OCI-LY1 (cell line): ENCODE measurements around the gene SLC1A3.

Experiments
- H2AFZ ChIP-seq: fragments of 200-600 bp; sonication (generic), shearing (Covaris generic); 2 replicates; pipeline ENCODE4 v1.6.0; 2014; ENCODE audit warnings: antibody characterized with exemption, mild to moderate bottlenecking, low read length
- H3F3A ChIP-seq: fragments of 200-600 bp; sonication (generic), shearing (Covaris generic); 2 replicates; pipeline ENCODE4 v1.6.0; 2014; ENCODE audit warnings: mild to moderate bottlenecking, antibody characterized with exemption, low read length, moderate library complexity; ENCODE audit not compliant: insufficient read depth
- H3K27ac ChIP-seq: fragments of 200-600 bp; sonication (generic); 2 replicates; pipeline ENCODE4 v1.5.1; 2014; ENCODE audit warnings: low read length, mixed run types, mild to moderate bottlenecking, low read depth; ENCODE audit not compliant: poor library complexity, severe bottlenecking
- H3K27me3 ChIP-seq: fragments of 200-600 bp; sonication (generic); 2 replicates; pipeline ENCODE4 v1.6.0; 2014; ENCODE audit warnings: antibody characterized with exemption, mild to moderate bottlenecking, low read length, moderate library complexity; ENCODE audit not compliant: insufficient read depth
- H3K36me3 ChIP-seq: fragments of 200-600 bp; sonication (generic); 2 replicates; pipeline ENCODE4 v1.6.1; 2014; ENCODE audit warnings: mild to moderate bottlenecking, antibody characterized with exemption, low read length, moderate library complexity, mixed read lengths; ENCODE audit not compliant: insufficient read depth
- H3K4me1 ChIP-seq: fragments of 200-600 bp; sonication (generic); 2 replicates; pipeline ENCODE4 v1.5.1; 2014; ENCODE audit warnings: mild to moderate bottlenecking, low read length, moderate library complexity; ENCODE audit not compliant: insufficient read depth, severe bottlenecking
- H3K4me2 ChIP-seq: fragments of 200-600 bp; sonication (generic), shearing (Covaris generic); 2 replicates; pipeline ENCODE4 v1.6.1; 2014; ENCODE audit warnings: low read length
- H3K4me3 ChIP-seq: fragments of 200-600 bp; sonication (generic); 2 replicates; pipeline ENCODE4 v1.5.1; 2014; ENCODE audit warnings: low read length, low read depth, mild to moderate bottlenecking, mixed read lengths; ENCODE audit not compliant: poor library complexity, severe bottlenecking
- H3K79me2 ChIP-seq: fragments of 200-600 bp; shearing (Covaris generic); 2 replicates; pipeline ENCODE4 v1.6.1; 2016; ENCODE audit warnings: mixed run types, low read length, mixed read lengths; ENCODE audit not compliant: insufficient read depth
- H3K9ac ChIP-seq: fragments of 200-600 bp; sonication (generic), shearing (Covaris generic); 2 replicates; pipeline ENCODE4 v1.6.1; 2014; ENCODE audit warnings: mild to moderate bottlenecking, low read length, mixed read lengths
- H3K9me2 ChIP-seq: fragments of 200-600 bp; sonication (generic), shearing (Covaris generic); 2 replicates; pipeline ENCODE4 v1.6.1; 2014; ENCODE audit warnings: low read depth, mild to moderate bottlenecking, low read length, mixed read lengths
- H3K9me3 ChIP-seq: fragments of 200-600 bp; shearing (Covaris generic); 2 replicates; pipeline ENCODE4 v1.6.1; 2014; ENCODE audit warnings: low read length, mixed read lengths
- H4K20me1 ChIP-seq: fragments of 200-600 bp; sonication (generic), shearing (Covaris generic); 2 replicates; pipeline ENCODE4 v1.6.0; 2016; ENCODE audit warnings: mild to moderate bottlenecking, low read length; ENCODE audit not compliant: insufficient read depth
- EZH2 ChIP-seq: fragments of 200-600 bp; sonication (generic), shearing (Covaris generic); IDR thresholded peaks from 2 replicates; pipeline ENCODE4 v1.8.0; 2017; ENCODE audit warnings: borderline replicate concordance, mixed run types, mild to moderate bottlenecking, antibody characterized with exemption, low read length, moderate library complexity, mixed read lengths
- TF ChIP-seq, protein P1 (sequence below): fragments of 200-600 bp; sonication (generic), shearing (Covaris generic); IDR thresholded peaks from 2 replicates; pipeline ENCODE4 v1.5.1; 2017; ENCODE audit warnings: mild to moderate bottlenecking, antibody characterized with exemption, low read length, moderate library complexity, mixed read lengths

The SLC1A3 gene

DNA sequence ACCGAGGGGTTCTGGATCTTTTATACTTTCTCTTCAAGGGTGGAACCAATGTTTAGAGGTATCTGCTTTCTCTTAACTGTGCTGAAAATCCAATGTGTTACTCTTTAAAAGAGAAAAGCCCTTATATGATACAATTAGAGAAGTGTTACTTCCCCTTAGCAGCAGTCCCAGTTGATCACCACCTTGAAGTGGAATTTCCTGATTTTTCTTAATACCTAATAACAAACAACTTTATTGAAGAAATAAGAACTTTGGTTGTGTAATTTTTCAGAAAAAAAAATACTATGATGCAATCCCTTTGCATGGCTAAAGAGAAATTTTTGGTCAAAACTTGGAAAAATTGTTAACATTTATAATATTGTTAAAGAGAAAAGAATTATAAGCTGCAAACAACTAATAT is 24.7 kb downstream of the SLC1A3 start:
- TF ChIP-seq, protein P1, sequence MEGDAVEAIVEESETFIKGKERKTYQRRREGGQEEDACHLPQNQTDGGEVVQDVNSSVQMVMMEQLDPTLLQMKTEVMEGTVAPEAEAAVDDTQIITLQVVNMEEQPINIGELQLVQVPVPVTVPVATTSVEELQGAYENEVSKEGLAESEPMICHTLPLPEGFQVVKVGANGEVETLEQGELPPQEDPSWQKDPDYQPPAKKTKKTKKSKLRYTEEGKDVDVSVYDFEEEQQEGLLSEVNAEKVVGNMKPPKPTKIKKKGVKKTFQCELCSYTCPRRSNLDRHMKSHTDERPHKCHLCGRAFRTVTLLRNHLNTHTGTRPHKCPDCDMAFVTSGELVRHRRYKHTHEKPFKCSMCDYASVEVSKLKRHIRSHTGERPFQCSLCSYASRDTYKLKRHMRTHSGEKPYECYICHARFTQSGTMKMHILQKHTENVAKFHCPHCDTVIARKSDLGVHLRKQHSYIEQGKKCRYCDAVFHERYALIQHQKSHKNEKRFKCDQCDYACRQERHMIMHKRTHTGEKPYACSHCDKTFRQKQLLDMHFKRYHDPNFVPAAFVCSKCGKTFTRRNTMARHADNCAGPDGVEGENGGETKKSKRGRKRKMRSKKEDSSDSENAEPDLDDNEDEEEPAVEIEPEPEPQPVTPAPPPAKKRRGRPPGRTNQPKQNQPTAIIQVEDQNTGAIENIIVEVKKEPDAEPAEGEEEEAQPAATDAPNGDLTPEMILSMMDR: no peak
- TF ChIP-seq EZH2: no peak
- H2AFZ ChIP-seq: no peak overlapping the region
- no peak overlapping the region for H3K9ac ChIP-seq
- no peaks in the 10 kb centered on the region for H3K9me2 ChIP-seq
- no peak overlapping the region for H3K4me2 ChIP-seq
- H3K9me3 ChIP-seq: no peaks in the 10 kb centered on the region
- no peaks in the 10 kb centered on the region for H3K36me3 ChIP-seq
- H3K27ac ChIP-seq: no peak overlapping the region
- H4K20me1 ChIP-seq: no peaks in the 10 kb centered on the region
- H3K79me2 ChIP-seq: no peaks in the 10 kb centered on the region
- H3K27me3 ChIP-seq: no peaks in the 10 kb centered on the region
- no peaks in the 10 kb centered on the region for H3F3A ChIP-seq
- H3K4me3 ChIP-seq: no peak overlapping the region
- no peaks in the 10 kb centered on the region for H3K4me1 ChIP-seq

GRCh38 chr5:36631620-36632362 is 25.4 kb downstream of the SLC1A3 start:
- H3K9me2 ChIP-seq: no peaks in the 10 kb centered on the region
- H3K4me2 ChIP-seq: no peak overlapping the region
- no peaks in the 10 kb centered on the region for H3K9me3 ChIP-seq
- H4K20me1 ChIP-seq: no peaks in the 10 kb centered on the region
- no peak overlapping the region for H3K9ac ChIP-seq
- no peaks in the 10 kb centered on the region for H3F3A ChIP-seq
- H3K79me2 ChIP-seq: no peaks in the 10 kb centered on the region
- no peak overlapping the region for H3K27ac ChIP-seq
- H2AFZ ChIP-seq: no peak overlapping the region
- no peaks in the 10 kb centered on the region for H3K36me3 ChIP-seq
- no peaks in the 10 kb centered on the region for H3K27me3 ChIP-seq
- H3K4me1 ChIP-seq: no peaks in the 10 kb centered on the region
- no peak overlapping the region for H3K4me3 ChIP-seq
- no peak for TF ChIP-seq EZH2
- TF ChIP-seq, protein P1: no peak

DNA sequence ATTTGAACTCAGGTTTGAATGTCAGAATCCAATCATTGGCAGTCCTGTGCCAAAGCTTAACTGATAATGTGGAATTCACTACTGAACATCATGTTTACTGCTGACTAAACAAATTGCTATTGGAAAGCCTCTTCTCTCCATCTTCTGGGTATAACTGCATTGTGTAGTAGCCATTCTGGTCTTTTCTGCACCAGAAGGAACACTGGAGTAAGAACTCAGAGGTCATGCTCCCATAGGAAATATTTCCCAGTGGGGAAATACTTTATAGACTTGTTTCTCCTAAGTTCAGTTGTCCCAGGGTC is 25.9 kb downstream of the SLC1A3 start:
- no peak overlapping the region for H3K4me3 ChIP-seq
- no peak overlapping the region for H3K27ac ChIP-seq
- H3K9me2 ChIP-seq: no peaks in the 10 kb centered on the region
- no peak overlapping the region for H3K9ac ChIP-seq
- no peaks in the 10 kb centered on the region for H3K27me3 ChIP-seq
- H3K36me3 ChIP-seq: no peaks in the 10 kb centered on the region
- H4K20me1 ChIP-seq: no peaks in the 10 kb centered on the region
- H3K4me2 ChIP-seq: no peak overlapping the region
- no peaks in the 10 kb centered on the region for H3F3A ChIP-seq
- H3K9me3 ChIP-seq: no peaks in the 10 kb centered on the region
- H3K79me2 ChIP-seq: no peaks in the 10 kb centered on the region
- no peak overlapping the region for H2AFZ ChIP-seq
- TF ChIP-seq, protein P1: no peak
- no peak for TF ChIP-seq EZH2
- H3K4me1 ChIP-seq: no peaks in the 10 kb centered on the region
